ENCODE measurements around the gene SGSM1. TPM values are rescaled to one million over a fixed set of nuclear protein-coding genes. Genes with fewer than 3 reads are reported as not detected.

Gene SGSM1
- polyA plus RNA-seq, 1 of the 3 experiments (the other 2 are of a cell fraction), result 0.15 TPM

DNA sequence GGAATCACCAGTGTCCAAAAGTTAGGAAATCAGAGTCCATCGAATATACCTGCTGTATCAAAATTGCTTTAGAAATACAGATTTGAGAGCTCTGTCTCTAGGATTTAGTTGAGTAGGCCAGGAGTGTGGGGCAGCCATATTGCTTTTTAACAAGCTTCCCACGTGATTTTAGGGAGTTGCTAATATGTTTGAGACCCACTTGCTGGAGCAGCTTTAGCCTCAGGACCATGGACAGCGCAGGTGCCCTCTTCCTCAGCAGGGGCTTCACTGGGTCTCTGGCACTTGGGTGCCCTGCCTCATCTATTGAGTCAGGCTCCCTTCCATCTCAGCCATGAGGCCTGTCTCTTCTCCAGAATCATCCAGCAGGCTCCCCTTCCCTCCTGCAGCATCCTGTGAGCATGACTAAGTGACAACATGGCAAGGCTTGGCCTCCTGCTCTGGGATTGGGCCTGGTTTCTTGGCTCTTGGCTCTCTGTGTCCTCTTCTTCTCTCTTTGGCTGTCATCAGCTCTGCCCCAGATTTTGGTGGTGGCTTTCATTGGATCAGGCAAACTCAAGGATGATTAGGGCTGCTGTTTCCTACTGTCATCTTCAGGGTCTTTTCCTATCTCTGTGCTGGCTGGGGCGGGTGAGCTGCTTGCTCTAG is 70.0 kb downstream of the SGSM1 start:
- Histone ChIP-seq H3K79me2 (ENCODE audit: insufficient read depth) (no peaks in the 10 kb centered on the region), H3K4me1 (ENCODE audit: control insufficient read depth in 1 of 2, insufficient read depth in 2 of 2, low read depth in 1 of 2, low read length in 1 of 2) (no peaks in the 10 kb centered on the region), H3K27ac (ENCODE audit: low read depth in 2 of 2, low read length in 1 of 2) (no peak overlapping the region), H3K4me2 (no peak overlapping the region), H3K9ac (no peak overlapping the region), H3K9me3 (no peaks in the 10 kb centered on the region), H3K27me3 (ENCODE audit: insufficient read depth) (no peaks in the 10 kb centered on the region), H3K4me3 (ENCODE audit: low read depth in 2 of 2, low read length in 1 of 2) (no peak overlapping the region), H3F3A (replicated peaks; ENCODE audit: insufficient read depth) (no peaks in the 10 kb centered on the region), H3K9me2 (no peaks in the 10 kb centered on the region), H4K20me1 (ENCODE audit: insufficient read depth) (no peaks in the 10 kb centered on the region), H2AFZ (ENCODE audit: low read depth) (no peak overlapping the region), H3K36me3 (replicated peaks in 1 of 2; ENCODE audit: control insufficient read depth in 1 of 2, insufficient read depth in 2 of 2, low read length in 1 of 2) (no peaks in the 10 kb centered on the region)
- 46% methylated on average over 4 of the region's 4 CpGs for WGBS (ENCODE audit: low lambda C conversion rate)
- ChIA-PET CTCF (interaction anchor here (1.0 to 2.9 kb wide), 7 partner anchors 10 to 181 kb away, joined by 3 to 16 read pairs (median 8); no protein-coding TSS in a partner anchor), POLR2A (no interaction called here)
- no peak for DNase-seq
- TF ChIP-seq, protein P1, sequence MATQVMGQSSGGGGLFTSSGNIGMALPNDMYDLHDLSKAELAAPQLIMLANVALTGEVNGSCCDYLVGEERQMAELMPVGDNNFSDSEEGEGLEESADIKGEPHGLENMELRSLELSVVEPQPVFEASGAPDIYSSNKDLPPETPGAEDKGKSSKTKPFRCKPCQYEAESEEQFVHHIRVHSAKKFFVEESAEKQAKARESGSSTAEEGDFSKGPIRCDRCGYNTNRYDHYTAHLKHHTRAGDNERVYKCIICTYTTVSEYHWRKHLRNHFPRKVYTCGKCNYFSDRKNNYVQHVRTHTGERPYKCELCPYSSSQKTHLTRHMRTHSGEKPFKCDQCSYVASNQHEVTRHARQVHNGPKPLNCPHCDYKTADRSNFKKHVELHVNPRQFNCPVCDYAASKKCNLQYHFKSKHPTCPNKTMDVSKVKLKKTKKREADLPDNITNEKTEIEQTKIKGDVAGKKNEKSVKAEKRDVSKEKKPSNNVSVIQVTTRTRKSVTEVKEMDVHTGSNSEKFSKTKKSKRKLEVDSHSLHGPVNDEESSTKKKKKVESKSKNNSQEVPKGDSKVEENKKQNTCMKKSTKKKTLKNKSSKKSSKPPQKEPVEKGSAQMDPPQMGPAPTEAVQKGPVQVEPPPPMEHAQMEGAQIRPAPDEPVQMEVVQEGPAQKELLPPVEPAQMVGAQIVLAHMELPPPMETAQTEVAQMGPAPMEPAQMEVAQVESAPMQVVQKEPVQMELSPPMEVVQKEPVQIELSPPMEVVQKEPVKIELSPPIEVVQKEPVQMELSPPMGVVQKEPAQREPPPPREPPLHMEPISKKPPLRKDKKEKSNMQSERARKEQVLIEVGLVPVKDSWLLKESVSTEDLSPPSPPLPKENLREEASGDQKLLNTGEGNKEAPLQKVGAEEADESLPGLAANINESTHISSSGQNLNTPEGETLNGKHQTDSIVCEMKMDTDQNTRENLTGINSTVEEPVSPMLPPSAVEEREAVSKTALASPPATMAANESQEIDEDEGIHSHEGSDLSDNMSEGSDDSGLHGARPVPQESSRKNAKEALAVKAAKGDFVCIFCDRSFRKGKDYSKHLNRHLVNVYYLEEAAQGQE (IDR thresholded peaks at IDR 0.05; ENCODE audit: low read depth, low read length), result peak; percentile 95
- TF ChIP-seq MEF2A (IDR thresholded peaks at IDR 0.05; ENCODE audit: borderline replicate concordance, low read depth) (no peak), GABPA (IDR thresholded peaks at IDR 0.05; ENCODE audit: low read depth) (no peak), RXRA (IDR thresholded peaks at IDR 0.05; ENCODE audit: borderline replicate concordance, low read depth) (no peak)
- TF ChIP-seq, protein P2, sequence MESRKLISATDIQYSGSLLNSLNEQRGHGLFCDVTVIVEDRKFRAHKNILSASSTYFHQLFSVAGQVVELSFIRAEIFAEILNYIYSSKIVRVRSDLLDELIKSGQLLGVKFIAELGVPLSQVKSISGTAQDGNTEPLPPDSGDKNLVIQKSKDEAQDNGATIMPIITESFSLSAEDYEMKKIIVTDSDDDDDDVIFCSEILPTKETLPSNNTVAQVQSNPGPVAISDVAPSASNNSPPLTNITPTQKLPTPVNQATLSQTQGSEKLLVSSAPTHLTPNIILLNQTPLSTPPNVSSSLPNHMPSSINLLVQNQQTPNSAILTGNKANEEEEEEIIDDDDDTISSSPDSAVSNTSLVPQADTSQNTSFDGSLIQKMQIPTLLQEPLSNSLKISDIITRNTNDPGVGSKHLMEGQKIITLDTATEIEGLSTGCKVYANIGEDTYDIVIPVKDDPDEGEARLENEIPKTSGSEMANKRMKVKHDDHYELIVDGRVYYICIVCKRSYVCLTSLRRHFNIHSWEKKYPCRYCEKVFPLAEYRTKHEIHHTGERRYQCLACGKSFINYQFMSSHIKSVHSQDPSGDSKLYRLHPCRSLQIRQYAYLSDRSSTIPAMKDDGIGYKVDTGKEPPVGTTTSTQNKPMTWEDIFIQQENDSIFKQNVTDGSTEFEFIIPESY (IDR thresholded peaks at IDR 0.05; ENCODE audit: borderline replicate concordance, low read depth), result no peak
- TF ChIP-seq, protein P3, sequence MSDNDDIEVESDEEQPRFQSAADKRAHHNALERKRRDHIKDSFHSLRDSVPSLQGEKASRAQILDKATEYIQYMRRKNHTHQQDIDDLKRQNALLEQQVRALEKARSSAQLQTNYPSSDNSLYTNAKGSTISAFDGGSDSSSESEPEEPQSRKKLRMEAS (IDR thresholded peaks at IDR 0.05; ENCODE audit: low read depth), result no peak

DNA sequence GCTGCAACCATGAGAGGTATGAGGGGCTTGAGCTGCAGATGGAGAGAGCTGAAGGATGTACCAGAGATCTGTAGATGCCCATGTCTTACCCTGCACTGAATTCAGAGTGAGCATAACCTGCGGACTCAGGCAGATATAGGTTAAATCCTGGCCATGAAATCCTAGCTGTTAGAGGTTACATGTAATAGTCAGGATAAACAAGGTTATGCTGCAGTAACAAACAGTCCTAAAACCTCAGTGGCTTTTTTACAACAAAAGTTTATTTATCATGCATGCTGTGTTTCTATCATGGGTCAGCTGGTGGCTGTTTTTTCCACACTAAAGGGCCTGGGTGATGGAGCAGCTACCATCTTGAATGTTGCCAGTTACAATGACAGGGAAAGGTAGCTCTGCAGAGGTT is 70.7 kb downstream of the SGSM1 start:
- Histone ChIP-seq H3K4me2 (no peak overlapping the region), H3K36me3 (replicated peaks in 1 of 2; ENCODE audit: control insufficient read depth in 1 of 2, insufficient read depth in 2 of 2, low read length in 1 of 2) (no peaks in the 10 kb centered on the region), H3K9ac (no peak overlapping the region), H3F3A (replicated peaks; ENCODE audit: insufficient read depth) (no peaks in the 10 kb centered on the region), H3K4me3 (ENCODE audit: low read depth in 2 of 2, low read length in 1 of 2) (no peak overlapping the region), H3K27ac (ENCODE audit: low read depth in 2 of 2, low read length in 1 of 2) (no peak overlapping the region), H3K9me2 (no peaks in the 10 kb centered on the region), H3K4me1 (ENCODE audit: control insufficient read depth in 1 of 2, insufficient read depth in 2 of 2, low read depth in 1 of 2, low read length in 1 of 2) (no peaks in the 10 kb centered on the region), H2AFZ (ENCODE audit: low read depth) (no peak overlapping the region), H3K9me3 (no peaks in the 10 kb centered on the region), H3K79me2 (ENCODE audit: insufficient read depth) (no peaks in the 10 kb centered on the region), H4K20me1 (ENCODE audit: insufficient read depth) (no peaks in the 10 kb centered on the region), H3K27me3 (ENCODE audit: insufficient read depth) (no peaks in the 10 kb centered on the region)
- TF ChIP-seq POLR2AphosphoS5 (IDR thresholded peaks at IDR 0.05; ENCODE audit: low read depth, low read length) (no peak), MXI1 (IDR thresholded peaks at IDR 0.05; ENCODE audit: low read depth, low read length) (no peak), TCF12 (IDR thresholded peaks at IDR 0.05) (no peak)
- CTCF ChIA-PET, result interaction anchor here (1.0 to 2.9 kb wide), 8 partner anchors 9 to 180 kb away, joined by 3 to 16 read pairs (median 6); no protein-coding TSS in a partner anchor
- 56% methylated on average over 1 of the region's 1 CpG for WGBS (ENCODE audit: low lambda C conversion rate)
- POLR2A ChIA-PET, result no interaction called here
- no peak for DNase-seq

Data from SK-N-SH (cell line).